Measurements from ENCODE around the gene PELI1.

Gene PELI1

GRCh38 chr2:64144057-64145013 lies at the start of gene PELI1:
Gene PELI1 (minus strand): TSS chr2:64144420. CDS start chr2:64108310, 36,110 bp downstream.
- DNase-seq = peak; percentile 95

- no peak for DNase-seq
Observed at GRCh38 chr2:64193491-64193890, 49.3 kb upstream of the PELI1 start.

GRCh38 chr2:64192664-64193105 lies 48.5 kb upstream of the PELI1 start:
- DNase-seq = peak; percentile 78

GRCh38 chr2:64192125-64192479 lies 47.9 kb upstream of the PELI1 start:
- DNase-seq = peak; percentile 91

GRCh38 chr2:64189586-64189985 lies 45.4 kb upstream of the PELI1 start:
- DNase-seq = no peak

GRCh38 chr2:64189167-64189566 lies 44.9 kb upstream of the PELI1 start:
- no peak for DNase-seq

- DNase-seq = peak; percentile 32
Observed at GRCh38 chr2:64186699-64187605, 42.7 kb upstream of the PELI1 start.

- DNase-seq = no peak
Observed at GRCh38 chr2:64179582-64180321, 35.5 kb upstream of the PELI1 start.

- DNase-seq = no peak
Observed at GRCh38 chr2:64177315-64177714, 33.1 kb upstream of the PELI1 start.

GRCh38 chr2:64175419-64176197 lies 31.4 kb upstream of the PELI1 start:
- DNase-seq = no peak

- no peak for DNase-seq
Observed at GRCh38 chr2:64173156-64174135, 29.2 kb upstream of the PELI1 start.

- no peak for DNase-seq
Observed at GRCh38 chr2:64168756-64169155, 24.5 kb upstream of the PELI1 start.

GRCh38 chr2:64168201-64168600 lies 24.0 kb upstream of the PELI1 start:
- no peak for DNase-seq

GRCh38 chr2:64166637-64167420 lies 22.6 kb upstream of the PELI1 start:
- DNase-seq = no peak

GRCh38 chr2:64166212-64166611 lies 22.0 kb upstream of the PELI1 start:
- no peak for DNase-seq

GRCh38 chr2:64165706-64166105 lies 21.5 kb upstream of the PELI1 start:
- DNase-seq = no peak

- DNase-seq = no peak
Observed at GRCh38 chr2:64164629-64165028, 20.4 kb upstream of the PELI1 start.

GRCh38 chr2:64162516-64162915 lies 18.3 kb upstream of the PELI1 start:
- DNase-seq = no peak

GRCh38 chr2:64157792-64158191 lies 13.6 kb upstream of the PELI1 start:
- no peak for DNase-seq

GRCh38 chr2:64153811-64154210 lies 9.6 kb upstream of the PELI1 start:
- DNase-seq = no peak

All from MV-4-11 (cell line).